ENCODE results near the gene PROM2. TPM values are rescaled to one million over a fixed set of nuclear protein-coding genes. Genes with fewer than 3 reads are reported as not detected.

The PROM2 gene
- total and polyA plus RNA-seq, 4 donors = 0.11 to 1.1 (median 0.24) TPM

- no peak for TF ChIP-seq ZBTB33 (IDR thresholded peaks at IDR 0.05)
- no peak for TF ChIP-seq SP1 (IDR thresholded peaks at IDR 0.05)
These were observed 2.1 kb downstream of the PROM2 start (continued) for GRCh38 chr2:95276244-95276887.

- Histone ChIP-seq H3K27ac (ENCODE audit: low read depth in 1 of 2, low read length in 2 of 2) (no peak overlapping the region), H3K9me3 (ENCODE audit: control insufficient read depth in 4 of 4, low read length in 3 of 4) (no peaks in the 10 kb centered on the region), H3K4me1 (ENCODE audit: control insufficient read depth in 4 of 4, insufficient read depth in 4 of 4, low read length in 3 of 4) (no peaks in the 10 kb centered on the region), H3K27me3 (ENCODE audit: control insufficient read depth in 4 of 4, insufficient read depth in 4 of 4, low read length in 3 of 4) (no peaks in the 10 kb centered on the region), H3K4me3 (ENCODE audit: low read depth in 1 of 3, low read length in 3 of 3) (no peak overlapping the region), H3K36me3 (ENCODE audit: control insufficient read depth in 4 of 4, insufficient read depth in 3 of 4, low read depth in 1 of 4, low read length in 3 of 4) (no peaks in the 10 kb centered on the region), H3K9ac (ENCODE audit: low read depth in 1 of 2, low read length in 2 of 2) (no peak overlapping the region)
- 93% methylated on average over 9 of the region's 9 CpGs for WGBS
- no peak for TF ChIP-seq MAX (IDR thresholded peaks at IDR 0.05)
- no peak for TF ChIP-seq FOXA1 (IDR thresholded peaks at IDR 0.05)
- no peak for TF ChIP-seq SP1 (IDR thresholded peaks at IDR 0.05)
- TF ChIP-seq TAF1 (conservative IDR thresholded peaks at IDR 0.05) = no peak
- TF ChIP-seq FOXA2 (IDR thresholded peaks at IDR 0.05) = no peak
- TF ChIP-seq HNF4G (IDR thresholded peaks at IDR 0.05) = no peak
- TF ChIP-seq ZBTB33 (IDR thresholded peaks at IDR 0.05) = no peak
- TF ChIP-seq JUND (IDR thresholded peaks at IDR 0.05) = no peak
- no peak for TF ChIP-seq ATF3 (IDR thresholded peaks at IDR 0.05)
- no peak for TF ChIP-seq GABPA (IDR thresholded peaks at IDR 0.05 in 1 of 2, conservative IDR thresholded peaks at IDR 0.05 in 1 of 2)
- TF ChIP-seq NR2F2 (IDR thresholded peaks at IDR 0.05) = no peak
- TF ChIP-seq RAD21 (IDR thresholded peaks at IDR 0.05) = no peak
- TF ChIP-seq REST (IDR thresholded peaks at IDR 0.05) = no peak
- no peak for TF ChIP-seq YY1 (IDR thresholded peaks at IDR 0.05)
- no peak for TF ChIP-seq CTCF (IDR thresholded peaks at IDR 0.05; ENCODE audit: low read depth, low read length, missing input control)
- TF ChIP-seq HNF4A (conservative IDR thresholded peaks at IDR 0.05) = no peak
- TF ChIP-seq EGR1 (IDR thresholded peaks at IDR 0.05; ENCODE audit: low read depth in 2 of 2) = no peak
- TF ChIP-seq RXRA (IDR thresholded peaks at IDR 0.05) = no peak
- DNase-seq (ENCODE audit: low spot score) = no peak
These were observed 2.6 kb downstream of the PROM2 start for GRCh38 chr2:95276888-95277245.

All from liver (tissue), 9 donors.